GM12878 (cell line): Measurements from ENCODE around the gene CACNA1S. TPM values are rescaled to one million over a fixed set of nuclear protein-coding genes. Genes with fewer than 3 reads are reported as not detected.

Experiments used
- ASH2L ChIP-seq: fragments of 300-600, 200-600 bp; sonication (generic); IDR thresholded peaks from 2 replicates; pipeline ENCODE4 v1.6.1; 2017; ENCODE audit warnings: low read depth, mild to moderate bottlenecking, borderline replicate concordance
- ATF2 ChIP-seq: IDR thresholded peaks from 2 replicates; pipeline ENCODE4 v1.6.1; 2012; ENCODE audit warnings: low read length, inconsistent platforms
- BCL11A ChIP-seq: IDR thresholded peaks from 2 replicates; pipeline ENCODE4 v1.6.1; 2011; ENCODE audit warnings: low read depth, low read length
- BHLHE40 ChIP-seq, 2 experiments: fragments of 450-650 bp in 1 of 2; IDR thresholded peaks; 2 replicates each; pipeline ENCODE4 v1.6.1; 2011 to 2017; ENCODE audit warnings: low read depth in 2 of 2, borderline replicate concordance in 1 of 2, improper control_type of control experiment in 1 of 2, low read length in 1 of 2, mild to moderate bottlenecking in 1 of 2
- CTCF ChIP-seq, 3 experiments: IDR thresholded peaks in 2 of 3; conservative IDR thresholded peaks in 1 of 3; 2 replicates each; pipeline ENCODE4 v1.5.1; 2011; ENCODE audit warnings: low read depth in 3 of 3, low read length in 3 of 3, mild to moderate bottlenecking in 3 of 3, control low read depth in 2 of 3, moderate library complexity in 2 of 3, inconsistent platforms in 1 of 3, mixed read lengths in 1 of 3; ENCODE audit not compliant: control insufficient read depth in 2 of 3, insufficient read depth in 1 of 3; ENCODE audit errors: extremely low read depth in 1 of 3
- FOXK2 ChIP-seq: fragments of 450-650 bp; IDR thresholded peaks from 2 replicates; pipeline ENCODE4 v1.6.1; 2017; ENCODE audit warnings: mild to moderate bottlenecking, moderate library complexity
- HSF1 ChIP-seq: fragments of 150-350 bp; IDR thresholded peaks from 2 replicates; pipeline ENCODE4 v1.6.1; 2014; ENCODE audit warnings: mild to moderate bottlenecking, low read depth, low read length
- IRF3 ChIP-seq: fragments of 450-650 bp; IDR thresholded peaks from 2 replicates; pipeline ENCODE4 v1.6.1; 2014; ENCODE audit warnings: mild to moderate bottlenecking
- KDM1A ChIP-seq: fragments of 200-600 bp; sonication (generic); IDR thresholded peaks from 2 replicates; pipeline ENCODE4 v1.6.1; 2016; ENCODE audit warnings: borderline replicate concordance
- MEF2B ChIP-seq: fragments of 450-650 bp; IDR thresholded peaks from 2 replicates; pipeline ENCODE4 v1.6.1; 2018; ENCODE audit warnings: mild to moderate bottlenecking, moderate library complexity; ENCODE audit not compliant: partially characterized antibody, poor library complexity, severe bottlenecking
- NBN ChIP-seq: fragments of 450-650 bp; IDR thresholded peaks from 2 replicates; pipeline ENCODE4 v1.6.1; 2016
- NFIC ChIP-seq: IDR thresholded peaks from 2 replicates; pipeline ENCODE4 v1.6.1; 2012; ENCODE audit warnings: low read depth, mild to moderate bottlenecking, inconsistent platforms, low read length, moderate library complexity
- NFXL1 ChIP-seq: fragments of 450-650 bp; IDR thresholded peaks from 2 replicates; pipeline ENCODE4 v1.6.1; 2017; ENCODE audit warnings: antibody characterized with exemption, mild to moderate bottlenecking, borderline replicate concordance
- NFYA ChIP-seq: IDR thresholded peaks from 2 replicates; pipeline ENCODE4 v1.6.1; 2011; ENCODE audit warnings: low read depth, mild to moderate bottlenecking, low read length, improper control_type of control experiment, borderline replicate concordance
- NR2C1 ChIP-seq: fragments of 450-650 bp; IDR thresholded peaks from 2 replicates; pipeline ENCODE4 v1.6.1; 2017; ENCODE audit warnings: antibody characterized with exemption, mild to moderate bottlenecking, moderate library complexity
- RAD51 ChIP-seq: fragments of 450-650 bp; IDR thresholded peaks from 2 replicates; pipeline ENCODE4 v1.6.1; 2016; ENCODE audit warnings: moderate library complexity, mild to moderate bottlenecking, inconsistent platforms
- RELA ChIP-seq: fragments of 450-650 bp; IDR thresholded peaks from 2 replicates; pipeline ENCODE4 v1.8.0; 2014; ENCODE audit warnings: borderline replicate concordance; ENCODE audit not compliant: partially characterized antibody
- SMARCA5 ChIP-seq: fragments of 450-650 bp; IDR thresholded peaks from 2 replicates; pipeline ENCODE4 v1.6.1; 2017; ENCODE audit warnings: mild to moderate bottlenecking
- SMC3 ChIP-seq: IDR thresholded peaks from 2 replicates; pipeline ENCODE4 v1.6.1; 2011; ENCODE audit warnings: low read length, improper control_type of control experiment, borderline replicate concordance
- SREBF2 ChIP-seq: IDR thresholded peaks from 2 replicates; pipeline ENCODE4 v1.6.1; 2012; ENCODE audit warnings: mild to moderate bottlenecking, low read length
- SRF ChIP-seq, 2 experiments: IDR thresholded peaks; 2 replicates each; pipeline ENCODE4 v1.6.1; 2011; ENCODE audit warnings: low read depth in 2 of 2, low read length in 2 of 2, mild to moderate bottlenecking in 1 of 2, moderate library complexity in 1 of 2
- SUZ12 ChIP-seq: fragments of 200-600 bp; sonication (generic); IDR thresholded peaks from one replicate; pipeline ENCODE4 v1.6.1; 2018; ENCODE audit warnings: antibody characterized with exemption, mild to moderate bottlenecking; ENCODE audit not compliant: unreplicated experiment
- ZBED1 ChIP-seq: IDR thresholded peaks from 2 replicates; pipeline ENCODE4 v1.6.1; 2016; ENCODE audit warnings: borderline replicate concordance
- ZNF217 ChIP-seq: fragments of 450-650 bp; IDR thresholded peaks from 2 replicates; pipeline ENCODE4 v1.6.1; 2017; ENCODE audit warnings: antibody characterized with exemption, mild to moderate bottlenecking
- ZNF384 ChIP-seq: IDR thresholded peaks from 2 replicates; pipeline ENCODE4 v1.6.1; 2012; ENCODE audit warnings: low read depth, mild to moderate bottlenecking, low read length, improper control_type of control experiment, borderline replicate concordance
- ZNF622 ChIP-seq: fragments of 450-650 bp; IDR thresholded peaks from 2 replicates; pipeline ENCODE4 v1.6.1; 2017; ENCODE audit warnings: mild to moderate bottlenecking, inconsistent platforms
- ZZZ3 ChIP-seq: IDR thresholded peaks from 2 replicates; pipeline ENCODE4 v1.6.1; 2011; ENCODE audit warnings: low read depth; ENCODE audit not compliant: control insufficient read depth, insufficient read length
- polyA plus RNA-seq, 11 experiments: library from polyadenylated mRNA; depleted of rRNA in 4 of 11; unstranded in 6 of 11; stranded (reverse) in 5 of 11; fragments of >200 nt; fragmentation: Nextera tagmentation in 4 of 11; fragmentation: Illumina TruSeq in 1 of 11; extraction: Ambion mirVana in 4 of 11; extraction: Trizol in 1 of 11; gene quantifications; 1 replicate in 1 of 11; 2 replicates in 10 of 11; pipeline versions ENCODE4 v1.2.1 to v1.2.3, GENCODE V29; 2011 to 2016; ENCODE audit warnings: inconsistent platforms in 2 of 11, missing spikeins in 2 of 11, low read depth in 1 of 11
- total RNA-seq, 4 experiments: library from RNA; depleted of rRNA in 3 of 4; stranded (reverse); fragments of >200 nt in 3 of 4; fragmentation: Illumina TruSeq in 1 of 4; extraction: Trizol in 1 of 4; gene quantifications; 2 replicates each; pipeline versions ENCODE4 v1.2.1 to v1.2.3, GENCODE V29; 2013 to 2021

CACNA1S gene
- total and polyA plus RNA-seq, 10 of the 15 experiments (the other 5 are each of a cell fraction or from before 2014, with no cell fraction given): under 0.01 to 0.04 (median 0.02) TPM; not detected in 6

- no peak for TF ChIP-seq CTCF (IDR thresholded peaks at IDR 0.05 in 2 of 3, conservative IDR thresholded peaks at IDR 0.05 in 1 of 3; ENCODE audit: control insufficient read depth in 2 of 3, extremely low read depth in 1 of 3, insufficient read depth in 1 of 3, low read depth in 3 of 3, low read length in 3 of 3)
- no peak for TF ChIP-seq ZNF622
- TF ChIP-seq ZNF217: peak; percentile 84; the same call in 1 of the 2 replicates
- TF ChIP-seq HSF1: no peak
- TF ChIP-seq NBN: peak; percentile 67; the same call in 1 of the 2 replicates
- TF ChIP-seq ZBED1: 0 out of 2 replicates have a peak, but pooled peaks have one; percentile 23
- TF ChIP-seq NFYA: no peak
- TF ChIP-seq BCL11A: peak; percentile 57
- TF ChIP-seq RAD51: no peak
- TF ChIP-seq FOXK2: no peak
- TF ChIP-seq SMC3: no peak
- peak; percentile 31 to 44; a peak in 3 of 4 replicates for TF ChIP-seq BHLHE40 (IDR thresholded peaks at IDR 0.05; ENCODE audit: borderline replicate concordance in 1 of 2, low read depth in 2 of 2, low read length in 1 of 2)
- TF ChIP-seq SRF (IDR thresholded peaks at IDR 0.05; ENCODE audit: low read depth in 2 of 2, low read length in 2 of 2): 0 out of 4 replicates have a peak, but pooled peaks of 1 of the 2 experiments have one; percentile 13
- TF ChIP-seq ZNF384: no peak
- no peak for TF ChIP-seq RELA
- TF ChIP-seq SREBF2: no peak
- TF ChIP-seq ASH2L: no peak
- no peak for TF ChIP-seq ZZZ3
- TF ChIP-seq KDM1A: no peak
- no peak for TF ChIP-seq SUZ12
- peak; percentile 68; the same call in 1 of the 2 replicates for TF ChIP-seq NR2C1
- no peak for TF ChIP-seq IRF3
- TF ChIP-seq SMARCA5: peak; percentile 50
- TF ChIP-seq NFIC: no peak
- TF ChIP-seq MEF2B: peak; percentile 65
- no peak for TF ChIP-seq ATF2
- TF ChIP-seq NFXL1: no peak
These were observed 92.8 kb downstream of the CACNA1S start (continued) for GRCh38 chr1:201019321-201019977.
